H9 (cell line): ENCODE results near the gene CPB2. TPM values are rescaled to one million over a fixed set of nuclear protein-coding genes. Genes with fewer than 3 reads are reported as not detected.

ENCODE experiments used
- DNase-seq: peaks from one replicate; pipeline ENCODE4 v3.0.0-alpha.2; 2017
- H2AFZ ChIP-seq: one replicate; pipeline ENCODE4 v1.6.1; 2013; ENCODE audit warnings: mild to moderate bottlenecking, low read length, control low read depth, moderate library complexity
- H2AK5ac ChIP-seq: 2 replicates; pipeline ENCODE4 v1.6.1; 2013; ENCODE audit warnings: low read length, control low read depth, mixed read lengths; ENCODE audit not compliant: insufficient read length
- H2BK120ac ChIP-seq: one replicate; pipeline ENCODE4 v1.6.1; 2013; ENCODE audit warnings: low read depth, mild to moderate bottlenecking, low read length, control low read depth, inconsistent platforms; ENCODE audit not compliant: poor library complexity, severe bottlenecking
- H2BK12ac ChIP-seq: 2 replicates; pipeline ENCODE4 v1.6.1; 2013; ENCODE audit warnings: low read length, control low read depth, mixed read lengths, low read depth; ENCODE audit not compliant: insufficient read length
- H2BK15ac ChIP-seq: 2 replicates; pipeline ENCODE4 v1.6.1; 2013; ENCODE audit warnings: low read depth, low read length, control low read depth
- H2BK20ac ChIP-seq: one replicate; pipeline ENCODE4 v1.6.1; 2013; ENCODE audit warnings: low read depth, mild to moderate bottlenecking, low read length, control low read depth, inconsistent platforms; ENCODE audit not compliant: poor library complexity, severe bottlenecking
- H2BK5ac ChIP-seq: 2 replicates; pipeline ENCODE4 v1.6.1; 2013; ENCODE audit warnings: low read length, control low read depth, mixed read lengths; ENCODE audit not compliant: insufficient read length
- H3K14ac ChIP-seq: 2 replicates; pipeline ENCODE4 v1.6.1; 2013; ENCODE audit warnings: low read length, control low read depth; ENCODE audit not compliant: insufficient read depth
- H3K18ac ChIP-seq: 2 replicates; pipeline ENCODE4 v1.6.1; 2013; ENCODE audit warnings: low read depth, mild to moderate bottlenecking, mixed read lengths, low read length, control low read depth; ENCODE audit not compliant: insufficient read length
- H3K23ac ChIP-seq: 2 replicates; pipeline ENCODE4 v1.6.1; 2013; ENCODE audit warnings: low read length, control low read depth, mixed read lengths, low read depth; ENCODE audit not compliant: insufficient read length
- H3K23me2 ChIP-seq: 2 replicates; pipeline ENCODE4 v1.6.1; 2013; ENCODE audit warnings: low read depth, mild to moderate bottlenecking, mixed read lengths, low read length, control low read depth; ENCODE audit not compliant: insufficient read length, poor library complexity, severe bottlenecking
- H3K27ac ChIP-seq: 2 replicates; pipeline ENCODE4 v1.5.1; 2013; ENCODE audit warnings: low read length, control low read depth, mixed read lengths, low read depth; ENCODE audit not compliant: insufficient read length
- H3K27me3 ChIP-seq: 2 replicates; pipeline ENCODE4 v1.6.1; 2013; ENCODE audit warnings: low read length, control low read depth, inconsistent platforms; ENCODE audit not compliant: insufficient read depth
- H3K4ac ChIP-seq: 2 replicates; pipeline ENCODE4 v1.6.1; 2013; ENCODE audit warnings: low read depth, mild to moderate bottlenecking, control low read depth, inconsistent platforms, low read length, moderate library complexity
- H3K4me1 ChIP-seq: 2 replicates; pipeline ENCODE4 v1.6.1; 2013; ENCODE audit warnings: low read length, control low read depth, inconsistent platforms; ENCODE audit not compliant: insufficient read depth
- H3K4me2 ChIP-seq: 2 replicates; pipeline ENCODE4 v1.6.1; 2013; ENCODE audit warnings: low read length, control low read depth, mixed read lengths; ENCODE audit not compliant: insufficient read length, insufficient read depth
- H3K56ac ChIP-seq: 2 replicates; pipeline ENCODE4 v1.6.1; 2013; ENCODE audit warnings: low read depth, mild to moderate bottlenecking, mixed read lengths, low read length, control low read depth; ENCODE audit not compliant: insufficient read length
- H3K79me1 ChIP-seq: 2 replicates; pipeline ENCODE4 v1.6.1; 2013; ENCODE audit warnings: low read depth, mild to moderate bottlenecking, moderate library complexity, low read length, control low read depth, inconsistent platforms; ENCODE audit not compliant: insufficient read depth, poor library complexity, severe bottlenecking
- H3K79me2 ChIP-seq: 2 replicates; pipeline ENCODE4 v1.6.1; 2013; ENCODE audit warnings: low read length, control low read depth, inconsistent platforms; ENCODE audit not compliant: insufficient read depth
- H3K9ac ChIP-seq: 2 replicates; pipeline ENCODE4 v1.6.1; 2013; ENCODE audit warnings: low read length, control low read depth, mixed read lengths; ENCODE audit not compliant: insufficient read length; ENCODE audit errors: extremely low read depth
- H3K9me3 ChIP-seq: one replicate; pipeline ENCODE4 v1.6.1; 2013; ENCODE audit warnings: low read depth, low read length, inconsistent platforms; ENCODE audit not compliant: control insufficient read depth
- H3T11ph ChIP-seq: one replicate; pipeline ENCODE4 v1.6.1; 2013; ENCODE audit warnings: mild to moderate bottlenecking, low read length, control low read depth, inconsistent platforms
- H4K20me1 ChIP-seq: one replicate; pipeline ENCODE4 v1.6.1; 2013; ENCODE audit not compliant: control insufficient read depth, insufficient read length, insufficient read depth
- H4K5ac ChIP-seq: 2 replicates; pipeline ENCODE4 v1.6.1; 2013; ENCODE audit warnings: low read depth, mild to moderate bottlenecking, mixed read lengths, low read length, control low read depth; ENCODE audit not compliant: insufficient read length
- H4K8ac ChIP-seq: replicated peaks from 2 replicates; pipeline ENCODE4 v1.6.1; 2013; ENCODE audit warnings: low read length, control low read depth, mixed read lengths, low read depth; ENCODE audit not compliant: insufficient read length
- H4K91ac ChIP-seq: 2 replicates; pipeline ENCODE4 v1.6.1; 2013; ENCODE audit warnings: low read depth, mild to moderate bottlenecking, moderate library complexity, mixed read lengths, low read length, control low read depth; ENCODE audit not compliant: insufficient read length
- H3K27ac Mint-ChIP-seq, 3 experiments: 2 replicates in 2 of 3; 3 replicates in 1 of 3; pipeline ENCODE4 v1.8.0; 2020 to 2021; ENCODE audit warnings: mixed read lengths in 3 of 3, mild to moderate bottlenecking in 1 of 3, moderate library complexity in 1 of 3
- H3K27me3 Mint-ChIP-seq: 2 replicates; pipeline ENCODE4 v1.8.0; 2021; ENCODE audit warnings: low read depth, mild to moderate bottlenecking, moderate library complexity, mixed read lengths
- H3K36me3 Mint-ChIP-seq, 3 experiments: 2 replicates in 2 of 3; 3 replicates in 1 of 3; pipeline ENCODE4 v1.8.0; 2020 to 2021; ENCODE audit warnings: low read depth in 3 of 3, mixed read lengths in 3 of 3; ENCODE audit not compliant: insufficient read depth in 1 of 3
- H3K4me1 Mint-ChIP-seq, 2 experiments: 2 replicates each; pipeline ENCODE4 v1.8.0; 2020; ENCODE audit warnings: mixed read lengths in 2 of 2
- H3K4me3 Mint-ChIP-seq, 2 experiments: 2 replicates in 1 of 2; 3 replicates in 1 of 2; pipeline ENCODE4 v1.8.0; 2020 to 2021; ENCODE audit warnings: mild to moderate bottlenecking in 2 of 2, mixed read lengths in 2 of 2, moderate library complexity in 1 of 2
- H3K9me3 Mint-ChIP-seq, 2 experiments: 2 replicates in 1 of 2; 3 replicates in 1 of 2; pipeline ENCODE4 v1.8.0; 2020; ENCODE audit warnings: mild to moderate bottlenecking in 2 of 2, mixed read lengths in 2 of 2, moderate library complexity in 1 of 2
- CTCF ChIP-seq: fragments of 200-600 bp; sonication (generic); conservative IDR thresholded peaks from 3 replicates; pipeline ENCODE4 v1.8.0; 2021; ENCODE audit warnings: antibody characterized with exemption, mild to moderate bottlenecking
- WGBS: extraction: QIAGEN DNeasy Blood & Tissue Kit; methylation state at CpG from one replicate; pipeline ENCODE4 v1.1.7; 2013; ENCODE audit warnings: missing lambda C conversion rate, low lambda C conversion rate, mixed read lengths; ENCODE audit not compliant: insufficient read length; ENCODE audit errors: extremely low coverage; 5-methylcytosine and 5-hydroxymethylcytosine counted together
- total RNA-seq: library from RNA; stranded (reverse); gene quantifications from 2 replicates; pipeline ENCODE4 v1.2.1, GENCODE V29; 2021

The CPB2 gene
- total RNA-seq, 1 experiment from 2014 or later: not detected

- Histone ChIP-seq H3K79me2 (no peaks in the 10 kb centered on the region), H3K14ac (no peak overlapping the region), H2BK5ac (no peak overlapping the region), H2BK12ac (no peak overlapping the region), H4K5ac (no peak overlapping the region), H3K27ac (no peak overlapping the region), H3K56ac (no peak overlapping the region), H3K27me3 (no peaks in the 10 kb centered on the region), H4K20me1 (no peaks in the 10 kb centered on the region), H2AK5ac (no peak overlapping the region), H3K79me1 (no peaks in the 10 kb centered on the region), H3K4me2 (no peak overlapping the region), H3K9me3 (no peaks in the 10 kb centered on the region), H3K4ac (no peak overlapping the region), H3K23ac (no peak overlapping the region), H2BK20ac (no peak overlapping the region), H3K23me2 (no peaks in the 10 kb centered on the region), H2AFZ (no peak overlapping the region), H2BK120ac (no peak overlapping the region), H4K8ac (no peak overlapping the region), H3K18ac (no peak overlapping the region), H2BK15ac (no peak overlapping the region), H3K9ac (no peak overlapping the region), H3K4me1 (peaks cover 4% of the 10 kb centered on the region; the same call in 1 of the 2 replicates), H3T11ph (no peak overlapping the region), H4K91ac (no peak overlapping the region)
- TF ChIP-seq CTCF: no peak
- no peaks in the 10 kb centered on the region for H3K36me3 Mint-ChIP-seq
- H3K27ac Mint-ChIP-seq: no peak overlapping the region
- WGBS: no CpG with 5 or more reads among the region's 3 CpGs
- H3K27me3 Mint-ChIP-seq: no peaks in the 10 kb centered on the region
- H3K4me3 Mint-ChIP-seq: no peak overlapping the region
- H3K9me3 Mint-ChIP-seq: no peaks in the 10 kb centered on the region
- peaks cover 14% of the 10 kb centered on the region in 2 experiments for H3K4me1 Mint-ChIP-seq
- DNase-seq: no peak
These were observed 27.3 kb upstream of the CPB2 start for GRCh38 chr13:46132109-46132508.
